HFFc6 (cell line): ENCODE data around the gene PTPRQ. TPM values are rescaled to one million over a fixed set of nuclear protein-coding genes. Genes with fewer than 3 reads are reported as not detected.

Source experiments
- DNase-seq: peaks from one replicate; pipeline ENCODE4 v3.0.0-alpha.2; 2018
- H3K27ac Mint-ChIP-seq: 2 replicates; pipeline ENCODE4 v1.8.0; 2020; ENCODE audit warnings: mild to moderate bottlenecking, mixed read lengths
- H3K27me3 Mint-ChIP-seq: 2 replicates; pipeline ENCODE4 v1.8.0; 2021; ENCODE audit warnings: mild to moderate bottlenecking, moderate library complexity, mixed read lengths; ENCODE audit not compliant: insufficient read depth
- H3K36me3 Mint-ChIP-seq: 2 replicates; pipeline ENCODE4 v1.8.0; 2021; ENCODE audit warnings: low read depth, mixed read lengths
- H3K4me1 Mint-ChIP-seq: 2 replicates; pipeline ENCODE4 v1.8.0; 2020; ENCODE audit warnings: low read depth, mixed read lengths
- H3K4me3 Mint-ChIP-seq: 2 replicates; pipeline ENCODE4 v1.8.0; 2020; ENCODE audit warnings: mild to moderate bottlenecking, moderate library complexity, mixed read lengths
- H3K9me3 Mint-ChIP-seq: 2 replicates; pipeline ENCODE4 v1.8.0; 2020; ENCODE audit warnings: mild to moderate bottlenecking, mixed read lengths
- total RNA-seq, 6 experiments: library from RNA; stranded (reverse); fragmentation: NEBNext Ultra II Directional; extraction: Animal tissue kit (Norgen Biotek cat#: 25700); gene quantifications; 2 replicates in 1 of 6; 3 replicates in 5 of 6; pipeline ENCODE4 v1.2.3, GENCODE V29; 2021
- TF ChIP-seq, protein P1 (sequence below): fragments of 200-600 bp; sonication (generic); IDR thresholded peaks from 2 replicates; pipeline ENCODE4 v1.5.0; 2021; ENCODE audit warnings: antibody characterized with exemption, mild to moderate bottlenecking

Gene PTPRQ
- total RNA-seq, 6 experiments from 2014 or later = 2.6 to 4.1 (median 3.5) TPM

DNA sequence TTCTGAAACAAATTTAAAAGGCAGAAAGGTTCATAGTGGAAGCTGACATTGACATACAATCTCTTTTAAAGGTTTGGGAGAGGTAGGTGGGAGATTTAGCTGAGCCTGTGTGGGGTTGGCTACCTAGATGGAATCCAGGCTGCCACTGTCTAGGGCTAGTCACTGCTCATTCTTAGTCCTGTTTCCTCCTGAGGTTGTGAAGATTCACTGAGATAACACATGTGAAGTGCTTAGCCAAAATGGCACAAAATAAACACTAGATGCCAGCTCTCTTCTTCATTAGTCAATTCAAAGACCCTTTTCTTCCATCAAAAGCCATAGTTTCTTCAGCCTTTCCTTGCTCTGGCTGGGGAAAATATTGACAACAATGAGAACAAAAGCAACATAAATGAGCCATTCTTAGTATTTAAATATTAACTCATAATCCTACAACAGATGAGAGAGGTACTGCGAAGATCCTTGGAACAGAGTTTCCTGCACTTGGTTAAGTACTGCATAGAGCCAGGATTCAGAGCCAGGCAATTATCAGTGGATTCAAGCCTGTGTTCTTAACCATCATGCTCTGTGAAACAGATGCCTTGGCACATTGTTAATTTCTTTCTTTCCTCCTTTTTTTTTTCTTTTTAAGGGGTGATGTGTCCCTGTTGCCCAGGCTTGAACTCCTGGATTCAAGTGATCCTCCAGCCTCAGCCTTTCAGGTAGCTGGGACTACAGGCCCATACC is 266.9 kb downstream of the PTPRQ start:
- peaks cover 9% of the 10 kb centered on the region; the same call in 1 of the 2 replicates for H3K4me1 Mint-ChIP-seq
- peaks cover 4% of the 10 kb centered on the region for H3K27me3 Mint-ChIP-seq
- H3K27ac Mint-ChIP-seq = no peak overlapping the region
- no peaks in the 10 kb centered on the region for H3K9me3 Mint-ChIP-seq
- H3K36me3 Mint-ChIP-seq = peaks cover 9% of the 10 kb centered on the region
- no peak for DNase-seq
- TF ChIP-seq, protein P1, sequence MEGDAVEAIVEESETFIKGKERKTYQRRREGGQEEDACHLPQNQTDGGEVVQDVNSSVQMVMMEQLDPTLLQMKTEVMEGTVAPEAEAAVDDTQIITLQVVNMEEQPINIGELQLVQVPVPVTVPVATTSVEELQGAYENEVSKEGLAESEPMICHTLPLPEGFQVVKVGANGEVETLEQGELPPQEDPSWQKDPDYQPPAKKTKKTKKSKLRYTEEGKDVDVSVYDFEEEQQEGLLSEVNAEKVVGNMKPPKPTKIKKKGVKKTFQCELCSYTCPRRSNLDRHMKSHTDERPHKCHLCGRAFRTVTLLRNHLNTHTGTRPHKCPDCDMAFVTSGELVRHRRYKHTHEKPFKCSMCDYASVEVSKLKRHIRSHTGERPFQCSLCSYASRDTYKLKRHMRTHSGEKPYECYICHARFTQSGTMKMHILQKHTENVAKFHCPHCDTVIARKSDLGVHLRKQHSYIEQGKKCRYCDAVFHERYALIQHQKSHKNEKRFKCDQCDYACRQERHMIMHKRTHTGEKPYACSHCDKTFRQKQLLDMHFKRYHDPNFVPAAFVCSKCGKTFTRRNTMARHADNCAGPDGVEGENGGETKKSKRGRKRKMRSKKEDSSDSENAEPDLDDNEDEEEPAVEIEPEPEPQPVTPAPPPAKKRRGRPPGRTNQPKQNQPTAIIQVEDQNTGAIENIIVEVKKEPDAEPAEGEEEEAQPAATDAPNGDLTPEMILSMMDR = no peak
- H3K4me3 Mint-ChIP-seq = no peak overlapping the region

DNA sequence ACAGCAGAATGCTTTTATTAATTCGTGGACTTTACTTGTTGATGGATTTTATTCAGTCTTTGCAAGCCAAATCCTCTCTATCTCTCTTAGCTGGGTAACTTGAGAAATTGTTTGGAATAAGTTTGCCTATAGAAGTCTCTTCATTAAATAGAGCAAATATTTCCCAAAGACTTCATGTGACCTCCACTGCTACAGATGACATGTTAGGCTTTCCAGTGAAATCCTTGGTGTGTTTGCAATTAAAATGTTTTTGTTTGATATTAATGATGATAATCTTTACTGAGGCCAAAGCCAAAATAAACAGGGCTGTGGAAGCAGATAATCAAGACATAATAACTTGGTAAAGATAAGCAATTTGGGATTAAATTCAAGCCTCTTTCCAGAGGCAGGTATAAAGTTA is 267.8 kb downstream of the PTPRQ start:
- TF ChIP-seq, protein P1 = no peak
- H3K27me3 Mint-ChIP-seq = peaks cover 7% of the 10 kb centered on the region
- no peaks in the 10 kb centered on the region for H3K9me3 Mint-ChIP-seq
- no peak for DNase-seq
- H3K4me3 Mint-ChIP-seq = no peak overlapping the region
- peaks cover 10% of the 10 kb centered on the region; the same call in 1 of the 2 replicates for H3K4me1 Mint-ChIP-seq
- H3K27ac Mint-ChIP-seq = no peak overlapping the region
- peaks cover 9% of the 10 kb centered on the region for H3K36me3 Mint-ChIP-seq

DNA sequence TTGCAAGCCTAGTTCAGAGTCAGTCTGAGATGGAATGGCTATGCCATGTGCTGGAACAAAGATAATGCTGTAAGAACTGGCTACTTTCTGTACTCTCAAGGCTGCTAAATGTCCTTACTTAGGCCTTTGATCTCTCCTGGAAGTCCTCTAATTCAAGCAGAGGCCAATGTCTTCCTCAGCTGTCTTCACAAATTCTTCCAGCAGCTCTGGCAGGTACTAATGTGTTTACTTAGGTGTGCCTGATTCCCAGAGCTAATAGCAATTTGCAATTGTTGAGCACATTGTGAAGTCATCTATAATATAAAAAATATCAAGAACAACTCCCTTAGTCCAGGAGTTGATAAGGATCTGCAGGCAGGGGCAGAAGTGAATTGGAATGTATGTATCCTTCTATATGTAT is 268.8 kb downstream of the PTPRQ start:
- H3K36me3 Mint-ChIP-seq = peaks cover 9% of the 10 kb centered on the region
- TF ChIP-seq, protein P1 = no peak
- H3K4me1 Mint-ChIP-seq = peaks cover 10% of the 10 kb centered on the region; the same call in 1 of the 2 replicates
- no peak overlapping the region for H3K4me3 Mint-ChIP-seq
- H3K9me3 Mint-ChIP-seq = no peaks in the 10 kb centered on the region
- H3K27ac Mint-ChIP-seq = no peak overlapping the region
- peaks cover 7% of the 10 kb centered on the region for H3K27me3 Mint-ChIP-seq
- DNase-seq = no peak

DNA sequence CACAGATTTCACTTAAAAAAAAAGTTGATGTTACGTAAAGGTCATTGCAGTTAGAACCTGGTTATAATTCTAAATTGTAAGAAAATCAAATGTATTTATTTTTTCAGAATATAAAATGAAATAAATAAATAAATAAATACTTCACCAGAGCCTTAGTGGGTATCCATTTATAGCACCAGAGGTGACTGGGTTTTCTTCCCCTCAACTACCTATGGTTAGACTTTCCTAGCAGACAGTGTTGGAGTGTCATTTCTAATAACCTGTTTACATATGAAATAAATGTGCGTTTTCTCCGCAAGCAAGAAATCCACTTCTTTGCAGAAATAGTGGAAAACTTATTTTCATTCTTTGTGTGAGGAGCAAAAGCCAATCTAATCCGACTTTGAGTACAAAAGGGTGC is 269.4 kb downstream of the PTPRQ start:
- H3K27ac Mint-ChIP-seq = no peak overlapping the region
- TF ChIP-seq, protein P1 = no peak
- peaks cover 9% of the 10 kb centered on the region for H3K36me3 Mint-ChIP-seq
- peak overlapping the region; percentile 84; the same call in 1 of the 2 replicates for H3K4me3 Mint-ChIP-seq
- no peak for DNase-seq
- H3K9me3 Mint-ChIP-seq = no peaks in the 10 kb centered on the region
- H3K27me3 Mint-ChIP-seq = peaks cover 7% of the 10 kb centered on the region
- peaks cover 10% of the 10 kb centered on the region; the same call in 1 of the 2 replicates for H3K4me1 Mint-ChIP-seq

DNA sequence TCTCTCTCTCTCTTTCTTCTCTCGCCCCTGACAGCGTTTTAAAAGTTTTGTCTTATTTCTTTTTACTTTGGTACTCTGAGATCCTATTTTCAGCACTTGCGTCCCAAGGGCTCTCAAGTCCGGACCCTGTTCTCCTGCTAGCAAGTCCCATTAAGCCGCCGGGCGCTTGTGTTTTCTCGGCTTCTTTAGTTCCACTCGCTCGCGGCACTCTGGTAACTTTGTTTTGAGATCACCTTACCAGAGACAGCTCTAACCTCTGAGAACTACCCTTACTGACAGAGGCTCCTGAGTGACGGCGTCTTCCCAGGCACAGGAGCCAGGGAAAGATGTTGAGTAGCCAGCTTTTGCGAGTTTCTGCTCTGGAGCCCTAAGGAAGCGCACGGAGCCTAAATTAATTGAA is 270.0 kb downstream of the PTPRQ start:
- no peak for DNase-seq
- Mint-ChIP-seq H3K4me3 (peak overlapping the region; percentile 84), H3K36me3 (peaks cover 2% of the 10 kb centered on the region), H3K9me3 (no peaks in the 10 kb centered on the region), H3K27me3 (peaks cover 7% of the 10 kb centered on the region), H3K27ac (peak overlapping the region; percentile 69; the same call in 1 of the 2 replicates), H3K4me1 (peaks cover 10% of the 10 kb centered on the region; the same call in 1 of the 2 replicates)
- TF ChIP-seq, protein P1 = no peak
